ENCODE results near the gene RABGAP1L.
"Not testable (repeated sequence)": the region's sequence is repeated elsewhere in the genome, so short reads cannot be mapped to it uniquely, and the experiment has no call there.

Gene RABGAP1L

GRCh38 chr1:175023043-175023921, 864.0 kb downstream of the RABGAP1L start, which contains the start of gene MRPS14:
TSS of gene MRPS14 (minus strand) at chr1:175023425. CDS start at chr1:175023408, 17 bp downstream.
- peak; percentile 47 to 98 (median 94) for DNase-seq

GRCh38 chr1:175023922-175024242, 864.6 kb downstream of the RABGAP1L start:
- peak in 1 of 56 donors; percentile 20 for DNase-seq

- no peak for DNase-seq
Measured at GRCh38 chr1:175024773-175025172, 865.5 kb downstream of the RABGAP1L start.

- DNase-seq = no peak
Measured at GRCh38 chr1:175033953-175034352, 874.6 kb downstream of the RABGAP1L start.

GRCh38 chr1:175034775-175035174, 875.5 kb downstream of the RABGAP1L start:
- no peak for DNase-seq

GRCh38 chr1:175035865-175036264, 876.5 kb downstream of the RABGAP1L start:
- DNase-seq = no peak

GRCh38 chr1:175036476-175036875, 877.2 kb downstream of the RABGAP1L start:
- no peak for DNase-seq

- no peak for DNase-seq
Measured at GRCh38 chr1:175037416-175037815, 878.1 kb downstream of the RABGAP1L start.

- DNase-seq = no peak
Measured at GRCh38 chr1:175040324-175040879, 881.1 kb downstream of the RABGAP1L start.

- DNase-seq = no peak
Measured at GRCh38 chr1:175042650-175043049, 883.3 kb downstream of the RABGAP1L start.

- DNase-seq = no peak
Measured at GRCh38 chr1:175043824-175044223, 884.5 kb downstream of the RABGAP1L start.

- DNase-seq = not testable (repeated sequence)
Measured at GRCh38 chr1:175044591-175044990, 885.3 kb downstream of the RABGAP1L start.

Data from nucleus accumbens (tissue), 56 donors.